KMS-11 (cell line): ENCODE results near the gene RAB40A.
"Not testable (repeated sequence)": the region's sequence is repeated elsewhere in the genome, so short reads cannot be mapped to it uniquely, and the experiment has no call there.

Experiments
- H2AFZ ChIP-seq: fragments of 200-600 bp; sonication (generic); 2 replicates; pipeline ENCODE4 v1.6.1; 2016; ENCODE audit warnings: antibody characterized with exemption, mixed run types, low read depth
- H3K27ac ChIP-seq: fragments of 200-600 bp; sonication (generic); 2 replicates; pipeline ENCODE4 v1.6.1; 2016; ENCODE audit warnings: mild to moderate bottlenecking, mixed run types
- H3K27me3 ChIP-seq: fragments of 200-600 bp; sonication (generic); 2 replicates; pipeline ENCODE4 v1.6.1; 2017; ENCODE audit warnings: mild to moderate bottlenecking, low read depth, mixed run types, moderate library complexity; ENCODE audit not compliant: insufficient read depth
- H3K36me3 ChIP-seq: fragments of 200-600 bp; sonication (generic); 2 replicates; pipeline ENCODE4 v1.6.1; 2017; ENCODE audit warnings: mild to moderate bottlenecking, mixed run types; ENCODE audit not compliant: insufficient read depth
- H3K4me1 ChIP-seq: fragments of 200-600 bp; sonication (generic); 2 replicates; pipeline ENCODE4 v1.6.1; 2016; ENCODE audit warnings: mild to moderate bottlenecking, low read depth, mixed run types; ENCODE audit not compliant: poor library complexity, severe bottlenecking
- H3K4me2 ChIP-seq: fragments of 200-600 bp; sonication (generic); 2 replicates; pipeline ENCODE4 v1.7.0; 2016; ENCODE audit warnings: mild to moderate bottlenecking, mixed run types
- H3K4me3 ChIP-seq: fragments of 200-600 bp; sonication (generic); IDR thresholded peaks from 2 replicates; pipeline ENCODE4 v1.6.1; 2017; ENCODE audit warnings: low read depth, low read length, mixed read lengths; ENCODE audit not compliant: insufficient read depth
- H3K79me2 ChIP-seq: fragments of 200-600 bp; sonication (generic); 2 replicates; pipeline ENCODE4 v1.6.1; 2016; ENCODE audit warnings: low read depth, mixed run types; ENCODE audit not compliant: insufficient read depth
- H3K9ac ChIP-seq: fragments of 200-600 bp; sonication (generic); 2 replicates; pipeline ENCODE4 v1.6.1; 2016; ENCODE audit warnings: mild to moderate bottlenecking, mixed run types
- H4K20me1 ChIP-seq: fragments of 200-600 bp; sonication (generic); 2 replicates; pipeline ENCODE4 v1.6.1; 2016; ENCODE audit warnings: mild to moderate bottlenecking, mixed run types; ENCODE audit not compliant: insufficient read depth
- TF ChIP-seq, protein P1 (sequence below): fragments of 200-600 bp; sonication (generic); conservative IDR thresholded peaks from 2 replicates; pipeline ENCODE4 v1.6.1; 2017; ENCODE audit warnings: low read depth, mild to moderate bottlenecking, antibody characterized with exemption, low read length, moderate library complexity, mixed read lengths

Gene RAB40A

DNA sequence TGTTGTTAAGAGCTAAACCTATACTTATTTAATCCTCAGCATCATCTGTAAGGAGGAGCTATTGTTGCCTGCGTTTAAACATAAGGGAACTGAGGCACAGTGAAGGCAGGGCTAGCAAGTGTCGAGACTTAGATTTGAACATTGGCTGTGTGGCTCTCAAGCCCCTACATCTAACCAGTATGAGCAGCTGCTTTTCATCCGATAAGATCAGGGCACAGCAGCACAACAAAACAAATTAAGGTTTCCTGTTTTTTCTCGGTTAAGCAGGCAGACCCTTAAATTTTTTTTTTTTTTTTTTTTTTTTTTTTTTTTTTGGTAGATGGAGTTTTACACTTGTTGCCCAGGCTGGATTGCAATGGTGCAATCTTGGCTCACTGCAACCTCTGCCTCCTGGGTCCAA lies 35.6 kb downstream of the RAB40A start:
- TF ChIP-seq, protein P1, sequence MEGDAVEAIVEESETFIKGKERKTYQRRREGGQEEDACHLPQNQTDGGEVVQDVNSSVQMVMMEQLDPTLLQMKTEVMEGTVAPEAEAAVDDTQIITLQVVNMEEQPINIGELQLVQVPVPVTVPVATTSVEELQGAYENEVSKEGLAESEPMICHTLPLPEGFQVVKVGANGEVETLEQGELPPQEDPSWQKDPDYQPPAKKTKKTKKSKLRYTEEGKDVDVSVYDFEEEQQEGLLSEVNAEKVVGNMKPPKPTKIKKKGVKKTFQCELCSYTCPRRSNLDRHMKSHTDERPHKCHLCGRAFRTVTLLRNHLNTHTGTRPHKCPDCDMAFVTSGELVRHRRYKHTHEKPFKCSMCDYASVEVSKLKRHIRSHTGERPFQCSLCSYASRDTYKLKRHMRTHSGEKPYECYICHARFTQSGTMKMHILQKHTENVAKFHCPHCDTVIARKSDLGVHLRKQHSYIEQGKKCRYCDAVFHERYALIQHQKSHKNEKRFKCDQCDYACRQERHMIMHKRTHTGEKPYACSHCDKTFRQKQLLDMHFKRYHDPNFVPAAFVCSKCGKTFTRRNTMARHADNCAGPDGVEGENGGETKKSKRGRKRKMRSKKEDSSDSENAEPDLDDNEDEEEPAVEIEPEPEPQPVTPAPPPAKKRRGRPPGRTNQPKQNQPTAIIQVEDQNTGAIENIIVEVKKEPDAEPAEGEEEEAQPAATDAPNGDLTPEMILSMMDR, result no peak
- Histone ChIP-seq H3K9ac (no peak overlapping the region), H3K27ac (no peak overlapping the region), H4K20me1 (no peaks in the 10 kb centered on the region), H3K79me2 (no peaks in the 10 kb centered on the region), H3K27me3 (no peaks in the 10 kb centered on the region), H3K4me2 (no peak overlapping the region), H3K4me3 (no peak overlapping the region), H3K36me3 (no peaks in the 10 kb centered on the region), H3K4me1 (no peaks in the 10 kb centered on the region), H2AFZ (no peak overlapping the region)

DNA sequence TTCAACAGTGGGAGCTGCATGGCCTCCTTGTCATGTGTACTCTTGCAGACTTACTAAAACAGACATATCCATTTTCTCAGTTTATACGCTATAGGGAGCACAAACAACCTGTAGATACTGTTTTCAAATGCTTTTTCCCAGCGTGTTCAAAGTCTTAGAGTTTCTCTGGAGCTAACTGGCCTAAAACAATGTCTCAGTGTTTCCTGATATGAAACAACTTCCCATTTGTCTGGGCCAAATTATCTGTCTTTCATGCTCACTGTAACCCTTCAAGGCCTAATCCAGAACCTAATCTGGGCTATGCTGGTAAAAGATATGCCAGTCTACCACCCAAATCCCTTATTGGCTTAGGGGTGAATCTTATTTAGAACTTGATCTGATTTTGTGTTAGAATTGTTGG lies 38.8 kb downstream of the RAB40A start:
- no peaks in the 10 kb centered on the region for H3K27me3 ChIP-seq
- TF ChIP-seq, protein P1, result no peak
- H3K79me2 ChIP-seq, result no peaks in the 10 kb centered on the region
- H3K9ac ChIP-seq, result no peak overlapping the region
- no peak overlapping the region for H3K27ac ChIP-seq
- H3K4me1 ChIP-seq, result no peaks in the 10 kb centered on the region
- no peaks in the 10 kb centered on the region for H4K20me1 ChIP-seq
- no peaks in the 10 kb centered on the region for H3K36me3 ChIP-seq
- H3K4me2 ChIP-seq, result no peak overlapping the region
- no peak overlapping the region for H2AFZ ChIP-seq
- H3K4me3 ChIP-seq, result no peak overlapping the region

DNA sequence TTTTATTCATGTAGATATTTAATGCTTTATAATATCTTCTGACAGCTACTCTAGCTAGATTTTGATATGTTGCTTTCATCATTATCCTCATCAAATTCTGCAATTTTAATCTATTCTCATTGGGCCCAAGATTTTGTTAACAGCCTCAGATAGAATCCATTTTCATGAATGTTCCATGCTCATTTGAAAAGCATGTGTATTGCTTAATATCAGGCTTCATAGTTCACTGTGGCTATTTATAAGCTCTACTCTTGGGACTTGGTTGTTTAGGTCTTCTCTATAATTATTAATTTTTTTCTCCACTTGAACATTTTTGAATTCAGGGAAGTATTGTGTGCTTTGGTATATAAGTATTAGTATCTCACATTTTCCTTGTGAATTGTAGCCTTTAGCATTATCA lies 41.8 kb downstream of the RAB40A start:
- Histone ChIP-seq H3K36me3 (no peaks in the 10 kb centered on the region), H3K9ac (no peak overlapping the region), H4K20me1 (no peaks in the 10 kb centered on the region), H3K4me3 (no peak overlapping the region), H3K4me1 (no peaks in the 10 kb centered on the region), H3K27me3 (no peaks in the 10 kb centered on the region), H3K27ac (no peak overlapping the region), H3K79me2 (no peaks in the 10 kb centered on the region), H3K4me2 (no peak overlapping the region), H2AFZ (no peak overlapping the region)
- TF ChIP-seq, protein P1, result no peak

DNA sequence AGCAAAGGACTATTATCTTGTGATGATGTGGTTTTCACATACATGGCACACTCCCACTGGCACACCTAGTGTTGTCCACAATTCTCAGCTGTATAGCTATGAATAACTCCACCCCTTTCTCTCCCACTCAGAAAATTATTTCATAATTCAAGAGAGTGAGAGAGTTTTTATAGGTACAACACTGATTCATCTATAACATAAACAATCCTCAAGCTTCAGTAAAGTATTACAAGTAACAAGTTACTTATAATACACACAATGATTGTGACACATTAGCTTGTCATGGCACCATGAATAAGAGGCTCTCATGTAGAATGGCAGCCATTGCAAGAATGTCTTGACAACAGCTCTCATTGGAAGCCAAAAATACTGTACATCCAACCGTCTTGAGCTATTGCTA lies 43.9 kb downstream of the RAB40A start:
- H3K4me3 ChIP-seq, result no peak overlapping the region
- no peak overlapping the region for H3K9ac ChIP-seq
- TF ChIP-seq, protein P1, result no peak
- H3K27ac ChIP-seq, result no peak overlapping the region
- H3K79me2 ChIP-seq, result no peaks in the 10 kb centered on the region
- H3K36me3 ChIP-seq, result no peaks in the 10 kb centered on the region
- no peaks in the 10 kb centered on the region for H3K4me1 ChIP-seq
- no peak overlapping the region for H2AFZ ChIP-seq
- H4K20me1 ChIP-seq, result no peaks in the 10 kb centered on the region
- H3K4me2 ChIP-seq, result no peak overlapping the region
- no peaks in the 10 kb centered on the region for H3K27me3 ChIP-seq

DNA sequence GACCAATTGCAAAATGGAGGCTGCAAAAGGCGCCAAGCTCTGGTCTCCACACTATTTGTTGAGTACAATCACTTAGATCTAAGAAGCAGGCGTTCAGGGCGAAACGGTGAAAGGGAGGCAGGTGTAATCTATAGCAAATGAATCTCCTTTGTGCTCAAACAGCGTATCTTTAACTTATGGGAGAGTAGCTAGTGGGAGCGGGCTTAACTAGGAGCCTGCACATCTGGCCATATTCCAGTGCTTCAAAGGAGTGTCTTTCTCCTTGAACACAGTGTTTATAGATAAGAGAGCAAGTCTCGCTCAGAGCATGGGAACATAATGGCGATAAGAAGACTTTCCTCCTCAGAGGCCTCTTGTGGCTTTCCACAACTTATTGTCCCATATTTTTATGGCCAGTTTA lies 49.3 kb downstream of the RAB40A start:
- H4K20me1 ChIP-seq, H3K36me3 ChIP-seq: not testable (repeated sequence)

More for the DNA sequence above, 49.3 kb downstream of the RAB40A start:
- H3K4me3 ChIP-seq, H2AFZ ChIP-seq, H3K9ac ChIP-seq, H3K79me2 ChIP-seq, H3K4me1 ChIP-seq, H3K27ac ChIP-seq, H3K27me3 ChIP-seq, H3K4me2 ChIP-seq: not testable (repeated sequence)
